NB4 (cell line): Measurements from ENCODE around the gene SUFU.

Experiments
- DNase-seq: peaks from one replicate; pipeline ENCODE4 v3.0.0; 2010; ENCODE audit warnings: low read depth
- H3K4me3 ChIP-seq: one replicate; pipeline ENCODE4 v1.5.1; 2011; ENCODE audit warnings: mild to moderate bottlenecking, low read depth, low read length, moderate library complexity
- MYC ChIP-seq: IDR thresholded peaks from 2 replicates; pipeline ENCODE4 v1.6.1; 2011; ENCODE audit warnings: low read depth, low read length
- POLR2A ChIP-seq: IDR thresholded peaks from 2 replicates; pipeline ENCODE4 v1.6.1; 2011; ENCODE audit warnings: mild to moderate bottlenecking; ENCODE audit not compliant: insufficient read length; ENCODE audit errors: extremely low read depth
- TF ChIP-seq, protein P1 (sequence below): IDR thresholded peaks from 2 replicates; pipeline ENCODE4 v1.6.1; 2011; ENCODE audit warnings: low read depth, low read length
- TF ChIP-seq, protein P2 (sequence below): IDR thresholded peaks from one replicate; pipeline ENCODE4 v1.5.1; 2012; ENCODE audit warnings: low read depth, low read length

SUFU gene

GRCh38 chr10:102555781-102556328 lies 52.1 kb downstream of the SUFU start:
- TF ChIP-seq, protein P1, sequence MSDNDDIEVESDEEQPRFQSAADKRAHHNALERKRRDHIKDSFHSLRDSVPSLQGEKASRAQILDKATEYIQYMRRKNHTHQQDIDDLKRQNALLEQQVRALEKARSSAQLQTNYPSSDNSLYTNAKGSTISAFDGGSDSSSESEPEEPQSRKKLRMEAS: no peak
- TF ChIP-seq, protein P2, sequence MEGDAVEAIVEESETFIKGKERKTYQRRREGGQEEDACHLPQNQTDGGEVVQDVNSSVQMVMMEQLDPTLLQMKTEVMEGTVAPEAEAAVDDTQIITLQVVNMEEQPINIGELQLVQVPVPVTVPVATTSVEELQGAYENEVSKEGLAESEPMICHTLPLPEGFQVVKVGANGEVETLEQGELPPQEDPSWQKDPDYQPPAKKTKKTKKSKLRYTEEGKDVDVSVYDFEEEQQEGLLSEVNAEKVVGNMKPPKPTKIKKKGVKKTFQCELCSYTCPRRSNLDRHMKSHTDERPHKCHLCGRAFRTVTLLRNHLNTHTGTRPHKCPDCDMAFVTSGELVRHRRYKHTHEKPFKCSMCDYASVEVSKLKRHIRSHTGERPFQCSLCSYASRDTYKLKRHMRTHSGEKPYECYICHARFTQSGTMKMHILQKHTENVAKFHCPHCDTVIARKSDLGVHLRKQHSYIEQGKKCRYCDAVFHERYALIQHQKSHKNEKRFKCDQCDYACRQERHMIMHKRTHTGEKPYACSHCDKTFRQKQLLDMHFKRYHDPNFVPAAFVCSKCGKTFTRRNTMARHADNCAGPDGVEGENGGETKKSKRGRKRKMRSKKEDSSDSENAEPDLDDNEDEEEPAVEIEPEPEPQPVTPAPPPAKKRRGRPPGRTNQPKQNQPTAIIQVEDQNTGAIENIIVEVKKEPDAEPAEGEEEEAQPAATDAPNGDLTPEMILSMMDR: no peak
- TF ChIP-seq MYC: no peak
- no peak for TF ChIP-seq POLR2A
- DNase-seq: peak; percentile 53
- H3K4me3 ChIP-seq: no peak overlapping the region

DNA sequence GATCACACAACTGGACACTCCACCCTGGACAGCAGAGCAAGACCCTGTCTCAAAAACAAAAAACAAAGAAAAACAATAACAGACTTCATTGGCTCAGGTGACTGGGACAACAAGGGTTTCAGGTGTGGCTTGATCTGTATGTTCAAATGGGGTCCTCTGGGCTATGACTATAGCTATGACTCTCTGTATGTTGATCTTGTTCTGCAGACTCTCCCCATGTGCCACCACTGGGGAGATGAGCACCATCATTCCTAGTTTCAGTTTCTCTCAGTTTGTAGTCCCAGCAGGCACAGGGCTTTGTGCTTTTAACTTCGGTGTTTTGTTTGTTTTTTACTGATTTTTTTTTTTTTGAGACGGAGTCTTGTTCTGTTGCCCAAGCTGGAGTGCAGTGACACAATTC lies 53.8 kb downstream of the SUFU start:
- TF ChIP-seq, protein P2: no peak
- no peak for TF ChIP-seq MYC
- no peak for TF ChIP-seq POLR2A
- TF ChIP-seq, protein P1: no peak
- no peak for DNase-seq
- H3K4me3 ChIP-seq: no peak overlapping the region

DNA sequence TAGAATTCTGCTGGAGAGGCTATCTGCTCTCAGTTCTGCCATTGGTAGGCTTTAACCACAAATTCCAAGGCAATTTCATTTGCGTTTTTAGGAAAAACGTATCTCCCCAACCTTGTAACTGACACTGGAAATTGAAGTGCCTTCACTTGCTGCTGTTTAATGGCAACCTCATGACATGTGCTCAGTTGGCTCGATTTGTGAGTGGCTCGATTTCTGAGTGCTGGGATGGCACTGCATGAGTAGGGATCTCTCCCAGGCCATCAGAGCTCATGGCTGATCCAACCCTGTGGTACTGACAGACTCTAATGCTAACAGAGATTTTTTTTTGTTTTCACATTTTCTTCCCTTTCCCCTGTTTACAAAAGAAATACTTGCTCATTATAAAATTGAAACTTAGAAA lies 56.0 kb downstream of the SUFU start:
- no peak for DNase-seq
- no peak overlapping the region for H3K4me3 ChIP-seq
- TF ChIP-seq, protein P1: no peak
- no peak for TF ChIP-seq POLR2A
- TF ChIP-seq, protein P2: no peak
- TF ChIP-seq MYC: no peak

- DNase-seq: no peak
- TF ChIP-seq, protein P2: no peak
- TF ChIP-seq POLR2A: no peak
- TF ChIP-seq, protein P1: no peak
- TF ChIP-seq MYC: no peak
- H3K4me3 ChIP-seq: no peak overlapping the region
Observed at GRCh38 chr10:102564209-102564834, 60.5 kb downstream of the SUFU start.

GRCh38 chr10:102565793-102566192 lies 62.0 kb downstream of the SUFU start:
- TF ChIP-seq, protein P1: no peak
- TF ChIP-seq, protein P2: peak; percentile 35
- DNase-seq: peak; percentile 29
- no peak overlapping the region for H3K4me3 ChIP-seq
